OCI-LY1 (cell line): ENCODE results near the gene IL4R.

ENCODE experiments used
- H2AFZ ChIP-seq: fragments of 200-600 bp; sonication (generic), shearing (Covaris generic); 2 replicates; pipeline ENCODE4 v1.6.0; 2014; ENCODE audit warnings: antibody characterized with exemption, mild to moderate bottlenecking, low read length
- H3F3A ChIP-seq: fragments of 200-600 bp; sonication (generic), shearing (Covaris generic); 2 replicates; pipeline ENCODE4 v1.6.0; 2014; ENCODE audit warnings: mild to moderate bottlenecking, antibody characterized with exemption, low read length, moderate library complexity; ENCODE audit not compliant: insufficient read depth
- H3K27ac ChIP-seq: fragments of 200-600 bp; sonication (generic); 2 replicates; pipeline ENCODE4 v1.5.1; 2014; ENCODE audit warnings: low read length, mixed run types, mild to moderate bottlenecking, low read depth; ENCODE audit not compliant: poor library complexity, severe bottlenecking
- H3K27me3 ChIP-seq: fragments of 200-600 bp; sonication (generic); 2 replicates; pipeline ENCODE4 v1.6.0; 2014; ENCODE audit warnings: antibody characterized with exemption, mild to moderate bottlenecking, low read length, moderate library complexity; ENCODE audit not compliant: insufficient read depth
- H3K36me3 ChIP-seq: fragments of 200-600 bp; sonication (generic); 2 replicates; pipeline ENCODE4 v1.6.1; 2014; ENCODE audit warnings: mild to moderate bottlenecking, antibody characterized with exemption, low read length, moderate library complexity, mixed read lengths; ENCODE audit not compliant: insufficient read depth
- H3K4me1 ChIP-seq: fragments of 200-600 bp; sonication (generic); 2 replicates; pipeline ENCODE4 v1.5.1; 2014; ENCODE audit warnings: mild to moderate bottlenecking, low read length, moderate library complexity; ENCODE audit not compliant: insufficient read depth, severe bottlenecking
- H3K4me2 ChIP-seq: fragments of 200-600 bp; sonication (generic), shearing (Covaris generic); 2 replicates; pipeline ENCODE4 v1.6.1; 2014; ENCODE audit warnings: low read length
- H3K4me3 ChIP-seq: fragments of 200-600 bp; sonication (generic); 2 replicates; pipeline ENCODE4 v1.5.1; 2014; ENCODE audit warnings: low read length, low read depth, mild to moderate bottlenecking, mixed read lengths; ENCODE audit not compliant: poor library complexity, severe bottlenecking
- H3K79me2 ChIP-seq: fragments of 200-600 bp; shearing (Covaris generic); 2 replicates; pipeline ENCODE4 v1.6.1; 2016; ENCODE audit warnings: mixed run types, low read length, mixed read lengths; ENCODE audit not compliant: insufficient read depth
- H3K9ac ChIP-seq: fragments of 200-600 bp; sonication (generic), shearing (Covaris generic); 2 replicates; pipeline ENCODE4 v1.6.1; 2014; ENCODE audit warnings: mild to moderate bottlenecking, low read length, mixed read lengths
- H3K9me2 ChIP-seq: fragments of 200-600 bp; sonication (generic), shearing (Covaris generic); 2 replicates; pipeline ENCODE4 v1.6.1; 2014; ENCODE audit warnings: low read depth, mild to moderate bottlenecking, low read length, mixed read lengths
- H3K9me3 ChIP-seq: fragments of 200-600 bp; shearing (Covaris generic); 2 replicates; pipeline ENCODE4 v1.6.1; 2014; ENCODE audit warnings: low read length, mixed read lengths
- H4K20me1 ChIP-seq: fragments of 200-600 bp; sonication (generic), shearing (Covaris generic); 2 replicates; pipeline ENCODE4 v1.6.0; 2016; ENCODE audit warnings: mild to moderate bottlenecking, low read length; ENCODE audit not compliant: insufficient read depth
- CTCF ChIP-seq: fragments of 200-600 bp; sonication (generic), shearing (Covaris generic); IDR thresholded peaks from 2 replicates; pipeline ENCODE4 v1.5.1; 2017; ENCODE audit warnings: mild to moderate bottlenecking, antibody characterized with exemption, low read length, moderate library complexity, mixed read lengths
- EZH2 ChIP-seq: fragments of 200-600 bp; sonication (generic), shearing (Covaris generic); IDR thresholded peaks from 2 replicates; pipeline ENCODE4 v1.8.0; 2017; ENCODE audit warnings: borderline replicate concordance, mixed run types, mild to moderate bottlenecking, antibody characterized with exemption, low read length, moderate library complexity, mixed read lengths

The IL4R gene

GRCh38 chr16:27333104-27333503 lies 19.3 kb downstream of the IL4R start:
- TF ChIP-seq EZH2 (no peak), CTCF (no peak)
- Histone ChIP-seq H4K20me1 (no peaks in the 10 kb centered on the region), H2AFZ (no peak overlapping the region), H3K4me1 (no peaks in the 10 kb centered on the region), H3K4me3 (no peak overlapping the region), H3K9ac (no peak overlapping the region), H3K4me2 (no peak overlapping the region), H3F3A (no peaks in the 10 kb centered on the region), H3K79me2 (peaks cover 29% of the 10 kb centered on the region; the same call in 1 of the 2 replicates), H3K36me3 (peaks cover 63% of the 10 kb centered on the region), H3K9me2 (no peaks in the 10 kb centered on the region), H3K9me3 (no peaks in the 10 kb centered on the region), H3K27ac (no peak overlapping the region), H3K27me3 (no peaks in the 10 kb centered on the region)

GRCh38 chr16:27333549-27333948 lies 19.8 kb downstream of the IL4R start:
- Histone ChIP-seq H3K27ac (no peak overlapping the region), H3K9me2 (no peaks in the 10 kb centered on the region), H4K20me1 (no peaks in the 10 kb centered on the region), H3K79me2 (peaks cover 27% of the 10 kb centered on the region; the same call in 1 of the 2 replicates), H3K4me2 (no peak overlapping the region), H3K9me3 (no peaks in the 10 kb centered on the region), H3K27me3 (no peaks in the 10 kb centered on the region), H3K4me3 (no peak overlapping the region), H3K9ac (no peak overlapping the region), H3F3A (no peaks in the 10 kb centered on the region), H3K36me3 (peaks cover 63% of the 10 kb centered on the region), H3K4me1 (no peaks in the 10 kb centered on the region), H2AFZ (no peak overlapping the region)
- TF ChIP-seq CTCF (no peak), EZH2 (no peak)

GRCh38 chr16:27334192-27334764 lies 20.5 kb downstream of the IL4R start:
- Histone ChIP-seq H2AFZ (no peak overlapping the region), H3K27ac (no peak overlapping the region), H3K36me3 (peaks cover 60% of the 10 kb centered on the region), H3K79me2 (peaks cover 23% of the 10 kb centered on the region; the same call in 1 of the 2 replicates), H3K9me3 (no peaks in the 10 kb centered on the region), H3F3A (no peaks in the 10 kb centered on the region), H3K4me3 (no peak overlapping the region), H3K27me3 (no peaks in the 10 kb centered on the region), H3K9ac (no peak overlapping the region), H3K9me2 (no peaks in the 10 kb centered on the region), H3K4me2 (no peak overlapping the region), H3K4me1 (no peaks in the 10 kb centered on the region), H4K20me1 (no peaks in the 10 kb centered on the region)
- no peak for TF ChIP-seq EZH2
- no peak for TF ChIP-seq CTCF
